NCI-H82 treated with DMSO at 0.1 percent for 48 hours (cell line): ENCODE data around the gene CARD9.

Experiments
- DNase-seq: peaks from one replicate; lab custom pipeline; 2025; ENCODE audit not compliant: unreplicated experiment; lab: John Stamatoyannopoulos, UW

The CARD9 gene

GRCh38 chr9:136349546-136349945 lies 23.9 kb downstream of the CARD9 start:
- DNase-seq = no peak

GRCh38 chr9:136348691-136349090 lies 24.8 kb downstream of the CARD9 start:
- DNase-seq = no peak

- no peak for DNase-seq
Observed at GRCh38 chr9:136347472-136348256, 25.8 kb downstream of the CARD9 start.

GRCh38 chr9:136346927-136347465 lies 26.5 kb downstream of the CARD9 start:
- no peak for DNase-seq

- no peak for DNase-seq
Observed at GRCh38 chr9:136346157-136346481, 27.4 kb downstream of the CARD9 start.

- DNase-seq = no peak
Observed at GRCh38 chr9:136345281-136346156, 27.9 kb downstream of the CARD9 start.

- no peak for DNase-seq
Observed at GRCh38 chr9:136344544-136345280, 28.8 kb downstream of the CARD9 start.

- no peak for DNase-seq
Observed at GRCh38 chr9:136343884-136344269, 29.6 kb downstream of the CARD9 start.

- DNase-seq = no peak
Observed at GRCh38 chr9:136343121-136343883, 30.2 kb downstream of the CARD9 start.

GRCh38 chr9:136342181-136343120 lies 31.0 kb downstream of the CARD9 start:
- DNase-seq = no peak

- no peak for DNase-seq
Observed at GRCh38 chr9:136341769-136342168, 31.7 kb downstream of the CARD9 start.

- no peak for DNase-seq
Observed at GRCh38 chr9:136341042-136341655, 32.3 kb downstream of the CARD9 start.

- DNase-seq = no peak
Observed at GRCh38 chr9:136340356-136341041, 33.0 kb downstream of the CARD9 start.

GRCh38 chr9:136339958-136340310 lies 33.5 kb downstream of the CARD9 start:
- no peak for DNase-seq

- peak; percentile 62 for DNase-seq
Observed at GRCh38 chr9:136339173-136339957, 34.1 kb downstream of the CARD9 start.

GRCh38 chr9:136338511-136338910 lies 35.0 kb downstream of the CARD9 start:
- no peak for DNase-seq

GRCh38 chr9:136337416-136338395 lies 35.8 kb downstream of the CARD9 start:
- no peak for DNase-seq
